C4-2B (cell line): ENCODE measurements around the gene HBE1.

Experiments
- CTCF ChIP-seq: fragments of 450-650 bp; conservative IDR thresholded peaks from 2 replicates; pipeline ENCODE4 v1.5.1; 2017; ENCODE audit warnings: mild to moderate bottlenecking
- ZFX ChIP-seq: fragments of 450-650 bp; IDR thresholded peaks from 2 replicates; pipeline ENCODE4 v1.6.1; 2017

- TF ChIP-seq CTCF: no peak
- TF ChIP-seq ZFX: no peak
These were observed 2.6 kb downstream of the HBE1 start for GRCh38 chr11:5267033-5267563.
